SIG-M5 (cell line): ENCODE data around the gene SYNJ1.
A peak's percentile ranks its signal among the peaks of the same experiment; 100 is the strongest.
"Not testable (repeated sequence)": the region's sequence is repeated elsewhere in the genome, so short reads cannot be mapped to it uniquely, and the experiment has no call there.

Source experiments
- DNase-seq: peaks from one replicate; lab custom pipeline; 2025; lab: John Stamatoyannopoulos, UW

Gene SYNJ1

GRCh38 chr21:32612075-32612998 is 115.5 kb downstream of the SYNJ1 start, which contains the start of gene CFAP298:
TSS of gene CFAP298 (minus strand) at chr21:32612377. CDS start at chr21:32612243, 134 bp downstream.
- DNase-seq = peak; percentile 68

GRCh38 chr21:32611471-32611997 is 116.3 kb downstream of the SYNJ1 start:
- no peak for DNase-seq

- DNase-seq = not testable (repeated sequence)
These were observed 116.9 kb downstream of the SYNJ1 start for GRCh38 chr21:32610940-32611339.

- no peak for DNase-seq
These were observed 119.0 kb downstream of the SYNJ1 start for GRCh38 chr21:32608851-32609250.

GRCh38 chr21:32605469-32605868 is 122.3 kb downstream of the SYNJ1 start:
- DNase-seq = no peak

GRCh38 chr21:32604464-32604863 is 123.3 kb downstream of the SYNJ1 start:
- DNase-seq = no peak

- no peak for DNase-seq
These were observed 124.7 kb downstream of the SYNJ1 start for GRCh38 chr21:32603131-32603530.

GRCh38 chr21:32602099-32602498 is 125.7 kb downstream of the SYNJ1 start:
- no peak for DNase-seq

- DNase-seq = no peak
These were observed 128.3 kb downstream of the SYNJ1 start for GRCh38 chr21:32599526-32599925.

GRCh38 chr21:32599091-32599490 is 128.7 kb downstream of the SYNJ1 start:
- DNase-seq = no peak

- no peak for DNase-seq
These were observed 130.6 kb downstream of the SYNJ1 start for GRCh38 chr21:32597205-32597604.

- no peak for DNase-seq
These were observed 132.4 kb downstream of the SYNJ1 start for GRCh38 chr21:32595431-32595830.

- DNase-seq = no peak
These were observed 134.1 kb downstream of the SYNJ1 start for GRCh38 chr21:32593690-32594089.

- DNase-seq = no peak
These were observed 134.8 kb downstream of the SYNJ1 start for GRCh38 chr21:32592929-32593502.

GRCh38 chr21:32590130-32590529 is 137.7 kb downstream of the SYNJ1 start:
- DNase-seq = no peak

- DNase-seq = no peak
These were observed 140.2 kb downstream of the SYNJ1 start for GRCh38 chr21:32587651-32588050.

- DNase-seq = no peak
These were observed 140.7 kb downstream of the SYNJ1 start for GRCh38 chr21:32587120-32587519.

- DNase-seq = no peak
These were observed 141.8 kb downstream of the SYNJ1 start for GRCh38 chr21:32585970-32586369.

- no peak for DNase-seq
These were observed 142.6 kb downstream of the SYNJ1 start, which contains the start of gene TCP10L for GRCh38 chr21:32585042-32585710. TSS of gene TCP10L (minus strand) at chr21:32585523. CDS start at chr21:32584304, 1,219 bp downstream.

- no peak for DNase-seq
These were observed 143.3 kb downstream of the SYNJ1 start for GRCh38 chr21:32584472-32584871.

GRCh38 chr21:32581732-32582131 is 146.1 kb downstream of the SYNJ1 start:
- DNase-seq = no peak

- DNase-seq = no peak
These were observed 146.9 kb downstream of the SYNJ1 start for GRCh38 chr21:32580949-32581348.
